PFSK-1 (cell line): ENCODE measurements around the gene ARHGAP6.

Experiments
- FOXP2 ChIP-seq: optimal IDR thresholded peaks from 2 replicates; pipeline ENCODE3; 2011; ENCODE audit warnings: borderline replicate concordance, control low read depth, inconsistent platforms; ENCODE audit not compliant: insufficient read depth; ENCODE audit errors: extremely low read length, extremely low read depth
- POLR2AphosphoS5 ChIP-seq: IDR thresholded peaks from 2 replicates; pipeline ENCODE4 v1.6.1; 2012; ENCODE audit warnings: low read depth, mild to moderate bottlenecking, control low read depth, low read length, moderate library complexity
- SIN3A ChIP-seq: IDR thresholded peaks from 2 replicates; pipeline ENCODE4 v1.6.1; 2012; ENCODE audit warnings: mild to moderate bottlenecking, low read length, moderate library complexity, borderline replicate concordance; ENCODE audit not compliant: insufficient read depth
- TAF1 ChIP-seq: IDR thresholded peaks from 2 replicates; pipeline ENCODE4 v1.6.1; 2012; ENCODE audit warnings: low read length, control low read depth, borderline replicate concordance; ENCODE audit not compliant: insufficient read depth
- TF ChIP-seq, protein P1 (sequence below), 2 experiments: IDR thresholded peaks; 2 replicates each; pipeline versions ENCODE4 v1.6.1 to v1.8.0; 2011 to 2012; ENCODE audit warnings: low read depth in 2 of 2, low read length in 2 of 2, control low read depth in 1 of 2, inconsistent platforms in 1 of 2, mild to moderate bottlenecking in 1 of 2, moderate library complexity in 1 of 2; ENCODE audit not compliant: insufficient read depth in 1 of 2

Gene ARHGAP6

DNA sequence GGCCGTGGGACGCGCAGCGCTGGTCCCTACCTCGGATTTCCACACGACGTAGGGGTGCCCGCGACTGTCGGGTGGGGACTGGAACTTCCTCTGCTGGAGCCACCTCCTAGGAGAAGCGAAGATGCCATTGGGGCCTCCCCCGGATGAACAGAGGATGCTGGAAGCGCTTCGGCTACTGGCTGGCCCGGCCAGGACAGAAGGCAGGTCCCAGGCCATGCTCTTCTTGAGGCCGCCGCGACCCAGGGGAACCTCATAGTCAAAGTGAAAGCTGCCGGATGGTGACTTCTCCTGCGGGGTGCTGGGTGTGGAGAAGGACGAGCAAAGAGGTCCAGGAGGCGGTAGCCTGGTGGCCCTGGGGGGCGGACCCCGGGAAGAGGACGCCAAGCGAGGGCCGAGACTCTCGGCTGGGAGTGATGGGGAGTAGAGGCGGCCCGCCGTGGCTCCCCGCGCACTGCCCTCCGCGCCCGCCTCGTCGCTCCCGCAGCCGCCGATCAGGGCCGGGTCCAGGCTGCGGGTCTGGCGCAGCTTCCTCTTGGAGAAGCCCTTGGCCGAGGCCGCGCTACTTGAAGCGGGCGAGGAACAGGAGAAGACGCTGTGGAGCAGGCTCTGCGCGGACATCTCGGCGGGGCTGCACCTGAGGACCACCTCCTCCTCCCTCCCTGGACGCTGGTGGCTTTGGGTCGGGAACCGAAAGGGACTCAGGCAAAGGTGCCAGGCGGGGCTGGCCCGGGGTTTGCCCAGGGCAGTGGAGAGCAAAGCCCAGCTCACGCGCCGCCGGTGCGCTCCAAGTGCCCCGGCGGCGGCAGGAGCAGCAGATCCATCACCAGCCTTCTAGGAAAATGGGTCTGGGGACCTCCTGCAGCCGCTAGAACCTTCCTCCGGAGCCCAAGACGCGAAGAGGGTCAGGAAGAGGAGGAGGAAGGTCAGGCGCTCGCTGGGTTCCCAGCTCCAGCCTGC lies 1.2 kb downstream of the ARHGAP6 start:
- TF ChIP-seq TAF1 (no peak), POLR2AphosphoS5 (no peak), FOXP2 (no peak), SIN3A (no peak)
- TF ChIP-seq, protein P1, sequence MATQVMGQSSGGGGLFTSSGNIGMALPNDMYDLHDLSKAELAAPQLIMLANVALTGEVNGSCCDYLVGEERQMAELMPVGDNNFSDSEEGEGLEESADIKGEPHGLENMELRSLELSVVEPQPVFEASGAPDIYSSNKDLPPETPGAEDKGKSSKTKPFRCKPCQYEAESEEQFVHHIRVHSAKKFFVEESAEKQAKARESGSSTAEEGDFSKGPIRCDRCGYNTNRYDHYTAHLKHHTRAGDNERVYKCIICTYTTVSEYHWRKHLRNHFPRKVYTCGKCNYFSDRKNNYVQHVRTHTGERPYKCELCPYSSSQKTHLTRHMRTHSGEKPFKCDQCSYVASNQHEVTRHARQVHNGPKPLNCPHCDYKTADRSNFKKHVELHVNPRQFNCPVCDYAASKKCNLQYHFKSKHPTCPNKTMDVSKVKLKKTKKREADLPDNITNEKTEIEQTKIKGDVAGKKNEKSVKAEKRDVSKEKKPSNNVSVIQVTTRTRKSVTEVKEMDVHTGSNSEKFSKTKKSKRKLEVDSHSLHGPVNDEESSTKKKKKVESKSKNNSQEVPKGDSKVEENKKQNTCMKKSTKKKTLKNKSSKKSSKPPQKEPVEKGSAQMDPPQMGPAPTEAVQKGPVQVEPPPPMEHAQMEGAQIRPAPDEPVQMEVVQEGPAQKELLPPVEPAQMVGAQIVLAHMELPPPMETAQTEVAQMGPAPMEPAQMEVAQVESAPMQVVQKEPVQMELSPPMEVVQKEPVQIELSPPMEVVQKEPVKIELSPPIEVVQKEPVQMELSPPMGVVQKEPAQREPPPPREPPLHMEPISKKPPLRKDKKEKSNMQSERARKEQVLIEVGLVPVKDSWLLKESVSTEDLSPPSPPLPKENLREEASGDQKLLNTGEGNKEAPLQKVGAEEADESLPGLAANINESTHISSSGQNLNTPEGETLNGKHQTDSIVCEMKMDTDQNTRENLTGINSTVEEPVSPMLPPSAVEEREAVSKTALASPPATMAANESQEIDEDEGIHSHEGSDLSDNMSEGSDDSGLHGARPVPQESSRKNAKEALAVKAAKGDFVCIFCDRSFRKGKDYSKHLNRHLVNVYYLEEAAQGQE (IDR thresholded peaks at IDR 0.05; ENCODE audit: insufficient read depth in 1 of 2, low read depth in 2 of 2, low read length in 2 of 2), result no peak

DNA sequence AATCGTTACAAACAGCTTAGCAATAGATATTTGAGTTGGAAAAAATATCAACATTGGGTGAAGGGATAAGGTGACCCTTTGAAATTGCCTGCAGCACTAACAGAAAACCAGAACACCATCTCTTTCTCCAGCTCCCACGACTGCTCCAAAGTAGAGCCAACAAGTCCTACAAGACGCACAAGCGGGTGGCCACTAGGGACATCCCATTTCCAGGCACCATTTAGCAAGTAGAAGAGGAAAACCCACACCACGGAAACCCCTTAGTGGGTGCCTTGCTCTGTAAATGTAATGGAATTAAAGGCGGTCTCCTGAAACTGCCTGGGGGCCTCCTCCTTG lies 1.9 kb downstream of the ARHGAP6 start:
- no peak for TF ChIP-seq SIN3A
- TF ChIP-seq TAF1, result no peak
- TF ChIP-seq POLR2AphosphoS5, result no peak
- TF ChIP-seq FOXP2, result no peak
- TF ChIP-seq, protein P1 (IDR thresholded peaks at IDR 0.05; ENCODE audit: insufficient read depth in 1 of 2, low read depth in 2 of 2, low read length in 2 of 2), result no peak

DNA sequence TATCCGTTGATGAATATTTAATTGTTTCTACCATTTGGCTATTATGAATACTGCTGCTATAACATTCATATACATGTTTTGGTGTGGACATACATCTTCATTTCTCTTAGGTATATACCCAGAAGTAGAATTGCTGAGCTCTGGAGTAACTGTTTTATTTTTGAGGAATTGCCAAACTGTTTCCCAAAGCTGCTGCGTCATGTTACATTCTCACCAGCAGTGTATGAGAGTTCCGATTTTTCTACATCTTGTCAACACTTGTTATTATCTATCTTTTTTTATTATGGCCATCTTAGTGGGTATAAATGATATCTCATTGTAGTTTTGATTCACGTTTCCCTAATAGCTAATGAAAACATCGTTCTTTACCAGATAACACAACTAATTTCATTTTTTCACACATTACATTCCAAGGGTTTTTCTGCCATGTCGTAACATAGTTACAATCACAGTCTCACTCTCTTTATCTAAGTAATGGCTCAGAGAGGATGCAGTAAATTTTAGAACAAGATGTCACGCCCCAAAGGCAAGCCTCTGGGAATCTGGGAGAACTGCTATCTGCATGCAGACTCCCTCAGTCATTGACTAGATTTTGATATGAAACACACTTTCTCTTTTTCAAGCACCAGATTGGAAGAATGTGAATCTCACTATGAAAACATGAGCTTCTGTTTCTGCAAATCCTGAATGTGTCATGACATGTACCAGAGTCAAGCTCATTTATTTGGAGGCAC lies 10.3 kb downstream of the ARHGAP6 start:
- no peak for TF ChIP-seq SIN3A
- no peak for TF ChIP-seq POLR2AphosphoS5
- TF ChIP-seq, protein P1 (IDR thresholded peaks at IDR 0.05; ENCODE audit: insufficient read depth in 1 of 2, low read depth in 2 of 2, low read length in 2 of 2), result no peak
- no peak for TF ChIP-seq TAF1
- no peak for TF ChIP-seq FOXP2

DNA sequence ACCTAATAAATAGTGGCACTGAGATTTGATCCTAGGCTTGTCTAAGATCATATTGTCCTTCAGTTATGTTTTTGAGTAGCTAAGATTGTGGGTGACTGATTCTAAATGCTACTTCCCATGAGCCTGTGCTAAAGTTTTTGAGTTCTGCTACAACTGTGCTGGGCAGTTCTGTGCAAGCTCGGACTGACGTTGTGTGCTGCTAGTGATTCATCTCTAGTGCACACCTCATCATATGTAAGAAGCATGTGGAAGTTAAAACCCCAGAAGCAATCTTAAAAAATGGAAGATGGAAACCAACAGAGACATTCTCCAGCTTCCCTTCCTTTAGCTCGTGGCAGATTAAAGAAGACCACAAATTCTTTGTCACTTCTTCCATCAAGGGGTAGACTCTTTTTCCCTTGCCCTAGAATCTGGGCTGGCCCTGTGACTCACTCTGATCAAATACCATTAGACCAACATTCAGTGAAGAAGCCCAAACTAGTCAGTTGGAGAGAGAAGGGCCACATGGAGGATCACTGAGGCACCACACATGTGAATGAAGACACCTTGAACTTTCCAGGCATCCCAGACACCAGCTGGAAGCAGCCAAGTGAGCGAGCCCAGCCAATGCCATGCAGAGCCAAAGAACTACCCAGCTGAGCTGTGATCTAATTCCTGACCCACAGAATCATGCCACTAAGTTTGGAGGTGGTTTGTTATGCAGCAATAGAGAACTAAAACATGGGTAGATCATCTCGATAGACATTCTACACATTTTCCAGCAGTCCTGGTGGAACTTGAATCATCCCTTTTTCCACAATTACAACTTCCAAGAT lies 16.8 kb downstream of the ARHGAP6 start:
- no peak for TF ChIP-seq SIN3A
- no peak for TF ChIP-seq TAF1
- TF ChIP-seq, protein P1 (IDR thresholded peaks at IDR 0.05; ENCODE audit: insufficient read depth in 1 of 2, low read depth in 2 of 2, low read length in 2 of 2), result no peak
- no peak for TF ChIP-seq FOXP2
- no peak for TF ChIP-seq POLR2AphosphoS5
